ENCODE results near the gene PLEK2.
"Not testable (repeated sequence)": the region's sequence is repeated elsewhere in the genome, so short reads cannot be mapped to it uniquely, and the experiment has no call there.

The PLEK2 gene

DNA sequence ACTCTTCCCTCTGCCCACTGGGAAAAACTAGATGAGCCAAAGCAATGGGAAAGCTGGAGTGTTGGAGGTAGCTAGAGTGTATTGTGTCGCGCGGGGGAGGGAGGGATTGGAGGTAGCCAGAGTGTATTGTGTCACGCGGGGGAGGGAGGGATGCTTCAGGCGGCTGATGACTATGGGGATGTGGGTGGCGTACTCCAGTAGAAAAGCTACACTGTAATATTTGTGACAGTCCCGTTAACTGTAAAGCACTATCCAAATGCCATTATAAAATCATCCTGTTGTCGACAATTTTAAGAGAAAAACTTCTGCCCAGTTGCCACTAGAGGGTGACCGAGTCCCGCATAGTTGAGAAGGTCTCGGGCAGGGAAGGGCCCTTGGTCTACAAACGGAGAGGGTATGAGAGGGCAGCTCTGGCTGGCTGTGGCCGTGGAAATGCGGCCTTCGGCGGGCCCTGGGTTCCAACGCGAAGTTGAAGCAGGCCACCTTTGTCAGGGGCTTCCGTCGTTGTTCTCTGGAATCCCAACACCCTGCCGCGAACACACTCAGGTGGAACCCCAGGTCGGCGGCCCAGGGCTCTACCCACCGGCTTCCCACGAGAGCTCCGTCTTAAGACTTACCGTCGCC lies 15.1 kb upstream of the PLEK2 start:
- DNase-seq, result peak; percentile 61

- DNase-seq, result no peak
Observed at GRCh38 chr14:67426161-67426560, 14.2 kb upstream of the PLEK2 start.

DNA sequence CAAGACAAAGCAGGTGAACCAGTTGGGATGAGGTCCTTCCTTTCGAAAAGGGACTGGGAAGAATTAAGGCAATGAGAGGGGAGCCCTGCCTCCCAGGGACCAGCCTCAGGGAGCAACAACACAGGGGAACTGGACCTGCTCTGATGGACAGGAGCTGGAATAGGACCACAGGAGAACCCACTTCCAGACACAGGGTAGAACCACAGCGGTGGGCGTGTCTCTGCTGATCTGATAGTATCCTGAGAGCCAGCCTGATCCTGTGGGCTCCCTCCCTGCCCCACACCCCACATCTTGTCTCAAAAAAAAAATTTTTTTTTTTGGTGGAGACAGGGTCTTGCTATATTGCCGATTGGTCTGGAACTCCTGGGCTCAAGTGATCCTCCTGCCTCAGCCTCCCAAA lies 13.6 kb upstream of the PLEK2 start:
- no peak for DNase-seq

DNA sequence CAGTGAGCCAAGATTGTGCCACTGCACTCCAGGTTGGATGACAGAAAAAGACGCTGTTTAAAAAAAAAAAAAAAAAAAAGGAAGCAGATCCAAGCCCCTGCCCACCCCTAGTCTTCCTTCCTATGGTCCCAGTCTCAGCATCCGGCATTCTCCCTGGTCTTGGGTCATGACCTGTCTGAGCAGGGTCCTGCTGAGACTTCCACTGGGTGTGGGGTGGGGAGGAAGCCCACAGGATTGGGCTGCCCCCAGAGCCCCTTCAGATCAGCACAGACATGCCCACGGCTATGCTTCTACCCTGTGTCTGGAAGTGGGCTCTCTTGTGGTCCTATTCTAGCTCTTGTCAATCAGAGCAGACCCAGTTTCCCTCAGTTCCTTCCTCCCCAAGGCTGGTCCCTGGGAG lies 12.6 kb upstream of the PLEK2 start:
- no peak for DNase-seq

DNA sequence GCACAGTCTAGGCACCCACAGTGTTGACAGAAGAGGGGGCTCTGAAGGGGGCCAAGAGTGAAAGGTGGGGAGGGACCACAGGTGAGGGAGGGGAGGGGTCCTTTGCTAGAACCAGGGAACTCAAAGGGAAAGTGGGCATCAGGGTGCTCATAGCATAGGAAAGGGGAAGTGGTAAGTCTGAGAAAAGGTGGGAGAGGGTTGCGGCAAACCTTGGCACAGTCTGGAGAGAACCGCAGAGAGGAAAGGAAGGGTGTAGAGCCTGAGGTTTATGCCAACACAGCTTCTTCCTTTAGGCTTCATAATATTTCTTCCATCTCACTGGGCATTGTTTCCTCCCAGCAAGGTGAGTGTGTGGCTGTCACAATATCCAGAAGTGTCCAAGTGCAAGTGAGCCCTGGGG lies 11.5 kb upstream of the PLEK2 start:
- no peak for DNase-seq

GRCh38 chr14:67421356-67422224 lies 9.6 kb upstream of the PLEK2 start:
- no peak for DNase-seq

- no peak for DNase-seq
Observed at GRCh38 chr14:67420102-67420739, 8.3 kb upstream of the PLEK2 start.

- DNase-seq, result no peak
Observed at GRCh38 chr14:67418401-67419191, 6.6 kb upstream of the PLEK2 start.

GRCh38 chr14:67417633-67418032 lies 5.7 kb upstream of the PLEK2 start:
- no peak for DNase-seq

DNA sequence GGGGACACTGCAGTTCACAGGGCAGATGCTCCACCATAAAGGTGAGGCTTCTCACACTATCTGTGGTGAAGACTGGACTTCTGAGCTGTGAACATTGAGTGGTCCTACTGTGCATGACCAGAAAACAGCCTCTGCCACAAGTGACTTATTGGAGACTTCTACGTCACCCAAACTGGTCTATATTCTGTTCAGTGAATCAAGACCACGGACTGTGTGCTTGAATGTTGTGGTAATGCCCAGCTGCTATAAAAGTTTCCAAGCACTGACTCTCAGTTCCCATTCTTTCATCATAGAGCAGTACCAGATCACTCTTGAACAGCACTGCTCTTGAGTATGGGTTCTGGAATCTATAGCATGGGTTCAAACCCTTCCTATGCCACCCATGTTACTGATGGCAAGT lies 4.8 kb upstream of the PLEK2 start:
- no peak for DNase-seq

- DNase-seq, result no peak
Observed at GRCh38 chr14:67416085-67416484, 4.1 kb upstream of the PLEK2 start.

DNA sequence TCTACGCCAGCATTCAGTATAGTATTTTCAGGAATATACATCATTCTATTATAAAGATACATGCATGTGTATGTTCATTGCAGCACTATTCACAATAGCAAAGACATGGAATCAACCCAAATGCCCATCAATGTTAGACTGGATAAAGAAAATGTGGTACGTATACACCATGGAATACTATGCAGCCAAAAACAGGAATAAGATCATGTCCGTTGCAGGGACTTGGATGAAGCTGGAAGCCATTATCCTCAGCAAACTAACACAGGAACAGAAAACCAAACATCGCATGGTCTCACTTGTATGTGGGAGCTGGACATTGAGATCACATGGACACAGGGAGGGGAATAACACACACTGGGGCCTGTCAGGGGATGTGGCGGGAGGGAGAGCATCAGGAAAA lies 3.6 kb upstream of the PLEK2 start:
- not testable (repeated sequence) for DNase-seq

- DNase-seq, result no peak
Observed at GRCh38 chr14:67413806-67414769, 2.1 kb upstream of the PLEK2 start.

- DNase-seq, result no peak
Observed at GRCh38 chr14:67411370-67411769, 595 bp downstream of the PLEK2 start.

- DNase-seq, result no peak
Observed at GRCh38 chr14:67410313-67410712, 1.7 kb downstream of the PLEK2 start.

GRCh38 chr14:67409461-67409860 lies 2.5 kb downstream of the PLEK2 start:
- DNase-seq, result no peak

GRCh38 chr14:67408122-67408801 lies 3.7 kb downstream of the PLEK2 start:
- DNase-seq, result not testable (repeated sequence)

- DNase-seq, result no peak
Observed at GRCh38 chr14:67405771-67406170, 6.2 kb downstream of the PLEK2 start.

DNA sequence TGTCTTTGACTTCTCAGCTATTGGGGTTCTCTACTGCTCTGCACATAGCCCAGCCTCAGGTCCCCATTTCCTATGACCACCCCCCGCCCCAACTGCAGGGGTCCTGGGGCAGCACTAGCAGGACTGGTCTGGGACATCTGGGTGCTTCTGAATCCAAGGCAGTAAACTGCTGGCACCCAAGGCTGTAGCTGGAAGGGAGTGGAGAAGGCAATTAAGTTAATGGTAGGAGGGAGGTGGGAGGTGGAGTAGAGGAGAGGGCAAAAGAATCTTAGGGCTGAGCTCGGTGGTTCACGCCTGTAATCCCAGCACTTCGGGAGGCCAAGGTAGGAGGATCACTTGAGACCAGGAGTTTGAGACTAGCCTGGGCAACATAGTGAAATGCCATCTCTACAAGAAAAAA lies 11.5 kb downstream of the PLEK2 start:
- DNase-seq, result no peak

DNA sequence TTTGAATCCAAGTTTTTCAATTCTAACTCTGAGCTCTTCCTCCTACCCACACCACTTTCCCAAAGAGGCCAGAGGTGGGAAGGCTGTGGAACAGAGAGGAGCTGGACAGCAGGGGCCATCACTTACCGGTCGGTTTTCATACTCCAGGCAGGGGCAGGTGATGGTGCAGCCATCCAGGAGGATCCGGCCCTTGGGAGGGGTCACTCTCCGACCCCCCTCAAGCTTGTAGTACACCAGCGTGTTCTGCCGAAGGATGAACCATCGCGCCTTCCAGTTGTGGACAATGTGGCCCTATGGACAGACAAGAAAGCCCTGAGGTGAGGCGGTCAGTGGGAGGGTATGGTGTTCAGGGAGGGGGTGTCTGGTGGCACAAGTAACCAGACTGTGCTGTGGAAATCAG lies 14.4 kb downstream of the PLEK2 start:
- no peak for DNase-seq

DNA sequence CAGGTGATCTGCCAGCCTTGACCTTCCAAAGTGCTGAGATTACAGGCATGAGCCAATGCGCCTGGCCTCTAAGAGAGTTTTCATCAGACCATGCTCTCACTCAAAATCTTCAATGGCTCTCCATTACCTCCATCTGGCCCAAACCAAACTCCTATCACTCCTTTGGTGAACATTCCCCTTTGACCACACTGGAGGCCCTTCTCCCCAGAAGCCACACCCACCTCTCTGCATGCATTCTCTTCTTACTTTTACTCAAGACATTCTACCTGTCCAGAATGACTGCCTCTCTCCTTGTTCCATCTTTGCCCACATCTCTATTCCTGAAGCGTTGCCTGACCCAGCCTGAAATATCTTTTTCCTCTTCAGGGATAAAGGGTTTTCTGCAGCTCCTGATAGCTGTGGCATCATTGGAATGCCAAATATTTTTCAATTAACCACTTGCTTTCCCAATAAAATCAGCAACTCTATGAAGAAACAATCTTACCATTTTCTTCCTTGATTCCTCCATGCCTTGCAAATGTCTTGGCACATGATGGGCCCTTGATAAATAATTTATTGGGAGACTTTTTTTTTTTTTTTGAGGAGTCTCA lies 15.5 kb downstream of the PLEK2 start:
- DNase-seq, result no peak

Measured in NCI-H2029 treated with DMSO at 0.1 percent for 48 hours (cell line).